Hepatocyte (in vitro differentiated cells): ENCODE results near the gene TBATA.

ENCODE experiments used
- CTCF ChIP-seq: fragments of 200-600 bp; sonication (generic); IDR thresholded peaks from 2 replicates; pipeline ENCODE4 v1.5.1; 2016; ENCODE audit warnings: antibody characterized with exemption, mild to moderate bottlenecking; ENCODE audit not compliant: poor library complexity
- EZH2 ChIP-seq: fragments of 200-600 bp; sonication (generic); IDR thresholded peaks from 2 replicates; pipeline ENCODE4 v1.6.1; 2016; ENCODE audit warnings: antibody characterized with exemption, mild to moderate bottlenecking, borderline replicate concordance
- EZH2phosphoT487 ChIP-seq: fragments of 200-600 bp; sonication (generic); IDR thresholded peaks from one replicate; pipeline ENCODE4 v1.6.1; 2018; ENCODE audit warnings: antibody characterized with exemption, mild to moderate bottlenecking, low read depth, moderate library complexity; ENCODE audit not compliant: unreplicated experiment, severe bottlenecking

DNA sequence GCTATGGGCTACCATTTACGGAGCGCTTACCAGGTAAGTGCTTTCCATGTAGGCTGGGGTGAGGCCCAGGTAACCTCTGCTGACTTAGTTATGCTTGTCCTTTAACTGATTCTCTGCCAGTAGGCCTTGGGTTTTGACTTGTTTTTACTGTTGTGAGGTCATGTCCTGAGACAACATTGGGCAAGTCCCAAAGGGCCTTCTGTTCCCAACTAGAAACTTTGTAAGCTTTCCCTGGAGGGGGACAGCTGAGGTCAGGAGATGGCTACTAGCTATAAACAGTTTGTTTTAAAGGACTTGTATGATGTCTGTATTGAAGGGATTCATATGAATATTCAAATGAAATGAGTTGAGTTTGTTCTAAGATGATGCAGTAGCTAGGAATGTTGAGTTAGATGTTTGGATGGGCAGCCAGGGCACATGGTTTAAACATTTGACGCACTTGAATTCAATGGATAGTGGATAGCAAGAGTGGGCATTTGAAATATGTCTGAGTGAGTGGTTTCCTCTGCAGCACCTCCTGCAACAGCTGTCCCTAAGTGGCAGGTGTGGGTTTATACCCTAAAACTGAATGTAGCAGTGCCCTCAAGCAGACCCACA lies 20.5 kb upstream of the TBATA start:
- no peak for TF ChIP-seq CTCF
- no peak for TF ChIP-seq EZH2
- no peak for TF ChIP-seq EZH2phosphoT487
